SK-N-MC (cell line): ENCODE results near the gene OSBPL5.

ENCODE experiments used
- DNase-seq: peaks from one replicate; pipeline ENCODE4 v3.0.0-alpha.2; 2011; ENCODE audit warnings: low read depth, low spot score
- H3K27ac ChIP-seq: fragments of 200-600 bp; sonication (generic); 2 replicates; pipeline ENCODE4 v1.5.1; 2016; ENCODE audit warnings: mixed run types
- H3K36me3 ChIP-seq: fragments of 200-600 bp; sonication (generic); 2 replicates; pipeline ENCODE4 v1.6.1; 2017; ENCODE audit warnings: antibody characterized with exemption, low read length, mixed read lengths; ENCODE audit not compliant: insufficient read depth
- H3K4me3 ChIP-seq: fragments of 200-600 bp; sonication (generic); 2 replicates; pipeline ENCODE4 v1.5.1; 2016
- H3K9ac ChIP-seq: fragments of 200-600 bp; sonication (generic); 2 replicates; pipeline ENCODE4 v1.8.0; 2017; ENCODE audit warnings: mixed run types, mixed read lengths; ENCODE audit not compliant: insufficient read length
- H3K9me3 ChIP-seq: fragments of 200-600 bp; sonication (generic); 2 replicates; pipeline ENCODE4 v1.6.1; 2017; ENCODE audit warnings: low read depth, mild to moderate bottlenecking, antibody characterized with exemption, low read length, moderate library complexity, mixed read lengths
- EZH2 ChIP-seq: fragments of 200-600 bp; sonication (generic); IDR thresholded peaks from one replicate; pipeline ENCODE4 v1.6.1; 2017; ENCODE audit warnings: antibody characterized with exemption
- FOXP2 ChIP-seq: optimal IDR thresholded peaks from 2 replicates; pipeline ENCODE3; 2011; ENCODE audit warnings: mild to moderate bottlenecking, moderate library complexity; ENCODE audit not compliant: insufficient read depth; ENCODE audit errors: extremely low read length, control extremely low read depth
- POLR2AphosphoS5 ChIP-seq: IDR thresholded peaks from 2 replicates; pipeline ENCODE4 v1.6.1; 2012; ENCODE audit warnings: mild to moderate bottlenecking, low read depth, low read length, borderline replicate concordance

Gene OSBPL5

DNA sequence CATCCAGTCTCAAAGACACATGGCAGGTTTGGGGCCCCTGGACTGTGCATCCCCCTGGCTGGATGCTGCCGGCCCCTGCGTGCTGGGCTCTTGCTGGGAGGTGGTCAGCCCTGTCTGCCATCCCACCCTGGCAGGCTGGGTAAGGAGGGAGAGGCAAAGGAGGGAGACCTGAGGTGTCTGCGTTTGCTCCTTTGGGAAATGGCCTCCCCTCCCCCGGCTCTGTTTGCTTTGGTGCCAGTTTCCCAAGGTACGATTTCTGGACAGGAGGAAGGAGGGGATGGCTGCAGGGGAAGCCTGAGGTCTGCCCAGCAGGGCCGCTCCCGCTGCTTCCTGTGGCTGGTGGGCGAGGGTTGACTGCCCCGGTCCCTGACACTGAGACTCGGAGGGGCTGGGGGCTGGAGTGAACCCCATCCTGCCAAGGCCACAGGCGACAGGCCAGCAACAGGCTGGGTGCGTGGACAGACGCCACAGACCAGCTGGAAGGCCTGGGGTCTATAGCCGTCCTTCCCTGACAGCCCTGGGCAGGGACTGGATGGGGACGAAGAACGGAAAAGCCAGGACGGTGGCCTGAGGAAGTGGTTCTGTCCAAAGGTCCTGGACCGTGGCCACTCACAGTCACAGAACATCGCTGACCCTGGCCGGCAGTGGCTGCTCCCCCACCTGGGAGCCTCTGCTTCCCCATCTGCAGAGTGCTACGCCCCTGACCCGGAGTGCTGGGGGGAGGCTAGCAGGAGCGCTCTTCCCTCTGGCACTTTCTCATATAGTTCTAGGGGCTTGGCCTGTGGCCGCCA lies 38.0 kb downstream of the OSBPL5 start:
- H3K9me3 ChIP-seq: no peaks in the 10 kb centered on the region
- H3K36me3 ChIP-seq: no peaks in the 10 kb centered on the region
- DNase-seq: no peak
- no peak overlapping the region for H3K9ac ChIP-seq
- H3K27ac ChIP-seq: no peak overlapping the region
- TF ChIP-seq FOXP2 (no peak), EZH2 (no peak), POLR2AphosphoS5 (no peak)
- H3K4me3 ChIP-seq: no peak overlapping the region

DNA sequence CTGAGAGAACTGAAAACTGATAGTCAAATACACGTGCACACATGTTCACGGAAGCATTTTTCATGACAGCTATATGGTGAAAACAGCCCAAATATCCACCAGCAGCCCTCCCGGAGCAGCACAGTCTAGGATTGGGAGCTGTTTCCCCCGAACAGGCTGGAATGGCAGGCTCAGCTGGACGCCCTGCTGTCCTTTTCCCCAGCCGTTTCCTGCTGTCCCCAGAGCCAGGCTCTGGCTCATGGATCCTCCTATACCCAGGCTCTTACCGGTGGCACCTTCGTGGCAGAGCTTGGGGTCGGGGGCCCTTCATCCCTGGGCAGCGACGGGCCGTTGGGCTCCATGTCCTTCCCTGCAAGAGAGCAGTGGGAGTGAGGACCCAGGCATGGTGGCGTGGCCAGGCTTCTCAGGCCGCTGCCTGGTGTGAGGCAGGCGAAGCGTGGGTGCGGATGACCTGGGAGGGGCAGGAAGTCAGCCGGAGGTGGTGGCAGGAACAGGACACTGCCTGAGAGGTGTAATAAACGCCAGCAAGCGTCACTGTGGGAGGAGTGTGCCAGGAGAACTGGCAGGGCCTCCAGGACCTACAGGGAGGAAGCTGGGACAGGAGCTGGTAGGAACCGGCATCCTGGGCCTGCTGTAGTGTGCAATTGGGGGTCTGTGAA lies 38.8 kb downstream of the OSBPL5 start:
- no peak for DNase-seq
- no peaks in the 10 kb centered on the region for H3K36me3 ChIP-seq
- TF ChIP-seq FOXP2: no peak
- no peak for TF ChIP-seq EZH2
- TF ChIP-seq POLR2AphosphoS5: no peak
- no peaks in the 10 kb centered on the region for H3K9me3 ChIP-seq
- no peak overlapping the region for H3K27ac ChIP-seq
- H3K9ac ChIP-seq: no peak overlapping the region
- no peak overlapping the region for H3K4me3 ChIP-seq

DNA sequence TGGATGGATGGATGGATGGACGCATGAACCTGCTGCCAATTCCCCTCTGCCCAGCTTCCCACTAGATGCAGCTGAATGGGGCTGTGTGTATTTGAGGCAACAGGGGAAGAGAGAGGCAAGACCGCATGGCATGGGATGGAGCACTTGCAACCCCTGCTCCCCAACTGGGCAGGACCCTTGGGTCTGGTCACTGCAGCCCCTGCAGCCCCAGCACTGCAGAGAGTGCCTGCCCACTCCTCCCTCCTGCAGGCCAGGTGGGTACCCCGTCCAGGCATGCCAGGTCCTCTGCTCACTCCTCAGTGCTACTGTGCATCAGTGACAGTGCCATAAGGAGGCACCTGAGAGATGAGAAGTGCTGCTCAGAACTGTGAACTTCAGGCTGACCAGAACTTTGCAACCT lies 40.3 kb downstream of the OSBPL5 start:
- Histone ChIP-seq H3K36me3 (no peaks in the 10 kb centered on the region), H3K9me3 (no peaks in the 10 kb centered on the region), H3K4me3 (no peak overlapping the region), H3K9ac (no peak overlapping the region), H3K27ac (no peak overlapping the region)
- no peak for DNase-seq
- TF ChIP-seq EZH2 (no peak), FOXP2 (no peak), POLR2AphosphoS5 (no peak)

DNA sequence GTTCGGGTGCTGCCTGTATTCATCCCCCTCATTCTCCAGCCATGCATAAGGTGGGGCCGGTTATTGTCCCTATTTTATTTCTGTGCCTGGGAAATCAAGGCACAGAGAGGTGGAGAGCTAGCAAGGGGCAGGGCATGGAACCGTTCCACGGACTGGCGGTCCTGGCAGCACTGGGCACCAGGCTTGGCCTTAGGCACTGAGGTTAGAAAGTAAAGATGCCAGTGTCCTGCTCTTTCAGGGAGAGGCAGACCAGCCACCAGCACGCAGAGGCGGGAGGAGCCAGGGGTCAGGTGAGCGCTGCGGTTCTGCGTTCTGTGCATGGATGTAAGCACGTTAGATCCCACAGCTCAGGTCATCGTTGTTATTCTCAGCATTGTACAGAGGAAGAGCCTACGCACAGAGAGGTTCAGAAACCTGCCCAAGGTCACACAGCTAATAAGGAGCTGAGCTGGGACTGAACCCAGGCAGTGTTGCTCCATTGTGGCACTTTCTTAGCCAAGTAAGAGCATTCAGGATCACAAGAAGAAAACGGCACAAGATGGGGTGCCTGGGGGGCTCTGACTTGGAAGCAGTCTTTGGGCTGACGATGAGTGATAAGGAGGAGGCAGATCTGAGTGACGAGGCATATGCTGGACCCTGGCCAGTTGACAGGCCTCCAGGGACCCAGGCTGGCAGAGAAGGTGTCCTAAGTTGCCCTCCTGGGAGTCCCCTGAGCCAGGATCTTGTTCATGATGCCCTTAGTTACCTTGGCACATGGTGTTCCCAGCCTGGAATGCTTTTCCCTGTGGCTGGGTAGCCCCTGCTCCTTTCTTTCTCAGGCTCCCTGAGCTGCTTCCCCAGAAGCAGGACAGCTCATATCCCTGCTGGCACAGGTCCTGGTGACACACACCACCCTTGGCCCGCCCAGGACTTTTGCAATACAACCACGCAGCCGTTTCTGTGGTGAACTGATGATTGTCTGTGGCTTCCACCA lies 41.1 kb downstream of the OSBPL5 start:
- H3K9me3 ChIP-seq: no peaks in the 10 kb centered on the region
- no peak for DNase-seq
- no peak overlapping the region for H3K4me3 ChIP-seq
- no peaks in the 10 kb centered on the region for H3K36me3 ChIP-seq
- H3K27ac ChIP-seq: no peak overlapping the region
- TF ChIP-seq FOXP2 (no peak), POLR2AphosphoS5 (no peak), EZH2 (no peak)
- no peak overlapping the region for H3K9ac ChIP-seq

DNA sequence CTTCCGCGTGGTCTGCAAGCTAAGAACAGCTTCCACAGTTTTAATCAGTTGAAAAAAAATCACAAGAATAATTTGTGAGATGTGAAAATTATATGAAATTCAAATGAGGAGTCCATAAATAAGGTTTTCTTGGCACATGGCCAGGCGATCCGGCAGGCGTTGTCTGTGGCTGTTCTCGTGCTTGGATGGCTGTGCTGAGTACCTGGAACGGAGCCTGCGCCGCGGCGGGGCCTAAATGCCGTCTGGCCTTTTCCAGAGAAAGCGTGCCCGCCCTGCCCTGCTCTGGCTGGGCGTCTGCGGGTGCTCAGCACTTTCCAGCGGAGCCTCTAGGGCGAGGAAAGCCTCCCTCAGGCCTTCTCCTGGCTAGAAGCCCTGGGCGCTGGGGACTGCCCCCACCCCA lies 41.8 kb downstream of the OSBPL5 start:
- Histone ChIP-seq H3K9me3 (no peaks in the 10 kb centered on the region), H3K27ac (no peak overlapping the region), H3K9ac (no peak overlapping the region), H3K36me3 (no peaks in the 10 kb centered on the region), H3K4me3 (no peak overlapping the region)
- no peak for TF ChIP-seq FOXP2
- no peak for TF ChIP-seq POLR2AphosphoS5
- no peak for TF ChIP-seq EZH2
- DNase-seq: peak; percentile 16

DNA sequence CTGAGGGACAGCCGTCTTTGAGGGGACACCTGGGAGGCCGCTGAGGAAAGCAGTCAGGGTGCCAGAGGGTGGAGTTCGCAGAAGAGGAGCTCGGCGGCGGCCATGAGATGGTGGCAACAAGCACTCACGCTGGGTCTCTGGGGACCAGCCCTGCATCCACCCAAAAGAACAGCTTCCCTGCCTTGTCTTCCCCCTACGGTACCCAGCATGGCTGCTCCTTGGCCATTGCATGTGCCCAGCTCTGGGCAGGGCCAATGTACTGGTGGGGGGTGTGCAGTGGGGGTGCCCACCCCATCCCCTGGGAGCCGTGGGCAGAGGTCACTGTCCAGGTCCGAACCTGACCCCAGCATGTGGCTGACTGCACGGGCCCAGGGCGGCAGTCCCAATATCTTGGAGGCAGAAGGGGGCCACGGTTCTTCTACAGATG lies 42.3 kb downstream of the OSBPL5 start:
- Histone ChIP-seq H3K9ac (no peak overlapping the region), H3K27ac (no peak overlapping the region), H3K36me3 (no peaks in the 10 kb centered on the region), H3K9me3 (no peaks in the 10 kb centered on the region), H3K4me3 (no peak overlapping the region)
- DNase-seq: no peak
- TF ChIP-seq EZH2 (no peak), POLR2AphosphoS5 (no peak), FOXP2 (no peak)

DNA sequence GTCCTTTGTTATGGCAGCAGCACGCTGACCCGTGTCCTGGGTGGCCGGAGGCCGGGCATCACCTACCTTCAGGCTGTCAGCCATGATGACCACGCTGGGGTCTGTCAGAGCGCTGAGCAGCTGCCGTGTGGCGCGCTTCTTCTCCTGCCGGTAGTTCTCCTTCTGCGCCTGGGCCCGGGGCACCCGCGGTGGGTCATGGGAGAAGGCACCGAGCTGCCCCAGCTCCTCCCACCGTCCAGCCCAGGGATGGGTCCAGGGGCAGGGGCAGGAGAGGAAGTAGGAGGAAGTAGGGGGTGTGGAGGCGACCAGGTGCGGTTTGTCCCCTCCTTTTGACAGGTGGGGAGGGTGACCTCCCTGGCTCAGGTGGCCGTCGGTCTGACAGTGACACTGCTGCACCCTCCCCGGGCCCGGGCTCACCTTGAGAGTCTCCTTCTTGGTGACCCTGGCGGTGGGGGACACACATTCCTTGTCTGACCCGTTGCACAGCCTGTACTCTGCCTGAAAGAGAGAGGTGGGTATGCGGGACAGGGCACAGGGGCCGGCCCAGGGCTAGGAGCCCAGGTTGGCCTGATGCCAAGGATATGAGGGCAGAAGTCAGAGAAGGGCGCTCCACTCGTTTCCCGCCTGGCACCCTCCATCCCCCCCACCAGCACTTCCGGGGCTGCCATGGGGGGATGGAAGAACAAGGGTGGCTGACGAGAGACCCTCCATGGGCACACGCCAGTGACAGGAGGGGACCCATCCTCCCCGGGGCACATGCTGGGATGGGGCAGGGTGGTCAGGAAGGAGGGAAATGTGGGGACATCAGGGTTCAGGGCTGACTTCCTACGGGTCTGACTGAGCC lies 43.0 kb downstream of the OSBPL5 start:
- Histone ChIP-seq H3K36me3 (no peaks in the 10 kb centered on the region), H3K9ac (no peak overlapping the region), H3K4me3 (no peak overlapping the region), H3K27ac (no peak overlapping the region), H3K9me3 (no peaks in the 10 kb centered on the region)
- DNase-seq: no peak
- TF ChIP-seq FOXP2 (no peak), EZH2 (no peak)
